Measurements from ENCODE around the gene RAPGEF4.

The RAPGEF4 gene

GRCh38 chr2:172823261-172823850, 87.7 kb downstream of the RAPGEF4 start:
- H3K27me3 ChIP-seq (ENCODE audit: insufficient read depth, low read length, poor library complexity, severe bottlenecking) = no peaks in the 10 kb centered on the region
- H2AFZ ChIP-seq (ENCODE audit: low read length) = no peak overlapping the region
- no peaks in the 10 kb centered on the region for H3K9me2 ChIP-seq (replicated peaks; ENCODE audit: low read depth, low read length)
- H3K4me2 ChIP-seq (ENCODE audit: low read depth, low read length, poor library complexity, severe bottlenecking) = no peak overlapping the region
- no peak overlapping the region for H3K4me3 ChIP-seq (ENCODE audit: low read length, poor library complexity, severe bottlenecking)
- no peak for TF ChIP-seq EZH2phosphoT487 (IDR thresholded peaks at IDR 0.05; ENCODE audit: borderline replicate concordance)
- TF ChIP-seq CTCF (conservative IDR thresholded peaks at IDR 0.05; ENCODE audit: low read length) = no peak
- no peaks in the 10 kb centered on the region for H3K9me3 ChIP-seq (ENCODE audit: insufficient read depth, low read depth, low read length)
- no peaks in the 10 kb centered on the region for H3K4me1 ChIP-seq (ENCODE audit: insufficient read depth, low read length, poor library complexity, severe bottlenecking)
- no peaks in the 10 kb centered on the region for H3K79me2 ChIP-seq (ENCODE audit: insufficient read depth, low read length)
- no peaks in the 10 kb centered on the region for H4K20me1 ChIP-seq (ENCODE audit: insufficient read depth, low read length, poor library complexity, severe bottlenecking)
- H3F3A ChIP-seq (ENCODE audit: low read depth) = no peaks in the 10 kb centered on the region
- no peaks in the 10 kb centered on the region for H3K36me3 ChIP-seq (ENCODE audit: insufficient read depth, low read length)
- no peak overlapping the region for H3K9ac ChIP-seq (ENCODE audit: low read depth, low read length, poor library complexity, severe bottlenecking)

GRCh38 chr2:172826522-172826921, 90.9 kb downstream of the RAPGEF4 start:
- no peaks in the 10 kb centered on the region for H3K9me2 ChIP-seq (replicated peaks; ENCODE audit: low read depth, low read length)
- H3K4me2 ChIP-seq (ENCODE audit: low read depth, low read length, poor library complexity, severe bottlenecking) = no peak overlapping the region
- H3K27me3 ChIP-seq (ENCODE audit: insufficient read depth, low read length, poor library complexity, severe bottlenecking) = no peaks in the 10 kb centered on the region
- H3F3A ChIP-seq (ENCODE audit: low read depth) = no peaks in the 10 kb centered on the region
- no peaks in the 10 kb centered on the region for H3K9me3 ChIP-seq (ENCODE audit: insufficient read depth, low read depth, low read length)
- H4K20me1 ChIP-seq (ENCODE audit: insufficient read depth, low read length, poor library complexity, severe bottlenecking) = no peaks in the 10 kb centered on the region
- no peaks in the 10 kb centered on the region for H3K4me1 ChIP-seq (ENCODE audit: insufficient read depth, low read length, poor library complexity, severe bottlenecking)
- no peaks in the 10 kb centered on the region for H3K79me2 ChIP-seq (ENCODE audit: insufficient read depth, low read length)
- no peak overlapping the region for H3K9ac ChIP-seq (ENCODE audit: low read depth, low read length, poor library complexity, severe bottlenecking)
- no peak overlapping the region for H2AFZ ChIP-seq (ENCODE audit: low read length)
- no peaks in the 10 kb centered on the region for H3K36me3 ChIP-seq (ENCODE audit: insufficient read depth, low read length)
- TF ChIP-seq CTCF (conservative IDR thresholded peaks at IDR 0.05; ENCODE audit: low read length) (no peak), EZH2phosphoT487 (IDR thresholded peaks at IDR 0.05; ENCODE audit: borderline replicate concordance) (no peak)
- H3K4me3 ChIP-seq (ENCODE audit: low read length, poor library complexity, severe bottlenecking) = no peak overlapping the region

GRCh38 chr2:172829229-172829628, 93.6 kb downstream of the RAPGEF4 start:
- Histone ChIP-seq H3K4me3 (ENCODE audit: low read length, poor library complexity, severe bottlenecking) (no peak overlapping the region), H4K20me1 (ENCODE audit: insufficient read depth, low read length, poor library complexity, severe bottlenecking) (no peaks in the 10 kb centered on the region)
- no peak for TF ChIP-seq CTCF (conservative IDR thresholded peaks at IDR 0.05; ENCODE audit: low read length)
- TF ChIP-seq EZH2phosphoT487 (IDR thresholded peaks at IDR 0.05; ENCODE audit: borderline replicate concordance) = no peak

More at GRCh38 chr2:172829229-172829628, 93.6 kb downstream of the RAPGEF4 start:
- Histone ChIP-seq H3K9ac (ENCODE audit: low read depth, low read length, poor library complexity, severe bottlenecking) (no peak overlapping the region), H3K9me3 (ENCODE audit: insufficient read depth, low read depth, low read length) (no peaks in the 10 kb centered on the region), H3K9me2 (replicated peaks; ENCODE audit: low read depth, low read length) (no peaks in the 10 kb centered on the region), H3F3A (ENCODE audit: low read depth) (no peaks in the 10 kb centered on the region), H3K36me3 (ENCODE audit: insufficient read depth, low read length) (no peaks in the 10 kb centered on the region), H3K4me1 (ENCODE audit: insufficient read depth, low read length, poor library complexity, severe bottlenecking) (no peaks in the 10 kb centered on the region), H3K27me3 (ENCODE audit: insufficient read depth, low read length, poor library complexity, severe bottlenecking) (no peaks in the 10 kb centered on the region), H3K79me2 (ENCODE audit: insufficient read depth, low read length) (no peaks in the 10 kb centered on the region), H3K4me2 (ENCODE audit: low read depth, low read length, poor library complexity, severe bottlenecking) (no peak overlapping the region), H2AFZ (ENCODE audit: low read length) (no peak overlapping the region)
